ENCODE measurements around the gene CAPNS2. TPM values are rescaled to one million over a fixed set of nuclear protein-coding genes. Genes with fewer than 3 reads are reported as not detected.

Gene CAPNS2
- total RNA-seq, 1 experiment from 2014 or later, result 0.28 TPM

- no peak for TF ChIP-seq STAT6 (CRISPR knock-in tag; conservative IDR thresholded peaks at IDR 0.05; ENCODE audit: low read depth)
- no peak for TF ChIP-seq E2F5 (CRISPR knock-in tag; IDR thresholded peaks at IDR 0.05)
- TF ChIP-seq NFYB (CRISPR knock-in tag; conservative IDR thresholded peaks at IDR 0.05; ENCODE audit: low read depth), result no peak
- TF ChIP-seq ZBTB21 (CRISPR knock-in tag; IDR thresholded peaks at IDR 0.05; ENCODE audit: borderline replicate concordance), result no peak
- TF ChIP-seq ZNF416 (CRISPR knock-in tag; IDR thresholded peaks at IDR 0.05), result no peak
- TF ChIP-seq GTF2I (CRISPR knock-in tag; conservative IDR thresholded peaks at IDR 0.05), result no peak
- no peak for TF ChIP-seq ZNF121 (CRISPR knock-in tag; IDR thresholded peaks at IDR 0.05)
- TF ChIP-seq ERG (CRISPR knock-in tag; IDR thresholded peaks at IDR 0.05), result no peak
- TF ChIP-seq, protein P1, sequence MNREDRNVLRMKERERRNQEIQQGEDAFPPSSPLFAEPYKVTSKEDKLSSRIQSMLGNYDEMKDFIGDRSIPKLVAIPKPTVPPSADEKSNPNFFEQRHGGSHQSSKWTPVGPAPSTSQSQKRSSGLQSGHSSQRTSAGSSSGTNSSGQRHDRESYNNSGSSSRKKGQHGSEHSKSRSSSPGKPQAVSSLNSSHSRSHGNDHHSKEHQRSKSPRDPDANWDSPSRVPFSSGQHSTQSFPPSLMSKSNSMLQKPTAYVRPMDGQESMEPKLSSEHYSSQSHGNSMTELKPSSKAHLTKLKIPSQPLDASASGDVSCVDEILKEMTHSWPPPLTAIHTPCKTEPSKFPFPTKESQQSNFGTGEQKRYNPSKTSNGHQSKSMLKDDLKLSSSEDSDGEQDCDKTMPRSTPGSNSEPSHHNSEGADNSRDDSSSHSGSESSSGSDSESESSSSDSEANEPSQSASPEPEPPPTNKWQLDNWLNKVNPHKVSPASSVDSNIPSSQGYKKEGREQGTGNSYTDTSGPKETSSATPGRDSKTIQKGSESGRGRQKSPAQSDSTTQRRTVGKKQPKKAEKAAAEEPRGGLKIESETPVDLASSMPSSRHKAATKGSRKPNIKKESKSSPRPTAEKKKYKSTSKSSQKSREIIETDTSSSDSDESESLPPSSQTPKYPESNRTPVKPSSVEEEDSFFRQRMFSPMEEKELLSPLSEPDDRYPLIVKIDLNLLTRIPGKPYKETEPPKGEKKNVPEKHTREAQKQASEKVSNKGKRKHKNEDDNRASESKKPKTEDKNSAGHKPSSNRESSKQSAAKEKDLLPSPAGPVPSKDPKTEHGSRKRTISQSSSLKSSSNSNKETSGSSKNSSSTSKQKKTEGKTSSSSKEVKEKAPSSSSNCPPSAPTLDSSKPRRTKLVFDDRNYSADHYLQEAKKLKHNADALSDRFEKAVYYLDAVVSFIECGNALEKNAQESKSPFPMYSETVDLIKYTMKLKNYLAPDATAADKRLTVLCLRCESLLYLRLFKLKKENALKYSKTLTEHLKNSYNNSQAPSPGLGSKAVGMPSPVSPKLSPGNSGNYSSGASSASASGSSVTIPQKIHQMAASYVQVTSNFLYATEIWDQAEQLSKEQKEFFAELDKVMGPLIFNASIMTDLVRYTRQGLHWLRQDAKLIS (CRISPR knock-in tag; IDR thresholded peaks at IDR 0.05; ENCODE audit: borderline replicate concordance), result no peak
Measured at GRCh38 chr16:55563797-55564196, 2.7 kb upstream of the CAPNS2 start (continued).

DNA sequence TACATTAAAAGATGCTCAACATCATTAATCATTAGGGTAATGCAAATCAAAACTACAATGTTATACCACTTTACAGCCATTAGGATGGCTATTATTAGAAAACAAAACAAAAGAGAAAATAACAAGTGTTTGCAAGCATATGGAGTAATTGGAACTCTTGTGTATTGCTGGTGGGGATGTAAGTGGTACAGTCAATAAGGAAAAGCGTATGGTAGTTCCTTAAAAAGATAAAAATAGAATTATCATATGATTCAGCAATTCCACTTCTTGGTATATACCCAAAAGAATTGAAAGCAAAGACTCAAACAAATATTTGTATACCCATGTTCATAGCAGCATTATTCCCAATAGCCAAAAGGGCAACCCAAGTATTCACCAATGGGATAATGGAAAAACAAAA is 1.4 kb upstream of the CAPNS2 start:
- Mint-ChIP-seq H3K4me3 (no peak overlapping the region), H3K27me3 (ENCODE audit: low read depth) (no peaks in the 10 kb centered on the region), H3K9me3 (no peaks in the 10 kb centered on the region), H3K27ac (no peak overlapping the region), H3K36me3 (no peaks in the 10 kb centered on the region), H3K4me1 (no peaks in the 10 kb centered on the region)
- ChIA-PET CTCF (no interaction called here), POLR2A (no interaction called here)
- no peak for ATAC-seq
- TF ChIP-seq ZNF532 (CRISPR knock-in tag; IDR thresholded peaks at IDR 0.05; ENCODE audit: borderline replicate concordance) (no peak), ZBTB43 (CRISPR knock-in tag; IDR thresholded peaks at IDR 0.05) (no peak), E2F1 (CRISPR knock-in tag; IDR thresholded peaks at IDR 0.05) (no peak)
- TF ChIP-seq, protein P2, sequence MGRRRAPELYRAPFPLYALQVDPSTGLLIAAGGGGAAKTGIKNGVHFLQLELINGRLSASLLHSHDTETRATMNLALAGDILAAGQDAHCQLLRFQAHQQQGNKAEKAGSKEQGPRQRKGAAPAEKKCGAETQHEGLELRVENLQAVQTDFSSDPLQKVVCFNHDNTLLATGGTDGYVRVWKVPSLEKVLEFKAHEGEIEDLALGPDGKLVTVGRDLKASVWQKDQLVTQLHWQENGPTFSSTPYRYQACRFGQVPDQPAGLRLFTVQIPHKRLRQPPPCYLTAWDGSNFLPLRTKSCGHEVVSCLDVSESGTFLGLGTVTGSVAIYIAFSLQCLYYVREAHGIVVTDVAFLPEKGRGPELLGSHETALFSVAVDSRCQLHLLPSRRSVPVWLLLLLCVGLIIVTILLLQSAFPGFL (CRISPR knock-in tag; IDR thresholded peaks at IDR 0.05; ENCODE audit: borderline replicate concordance), result no peak
- DNase-seq (ENCODE audit: low spot score), result no peak

All from WTC11 (cell line).